ENCODE measurements around the gene NDUFV3. TPM values are rescaled to one million over a fixed set of nuclear protein-coding genes. Genes with fewer than 3 reads are reported as not detected.
A peak's percentile ranks its signal among the peaks of the same experiment; 100 is the strongest.

Gene NDUFV3
- total and polyA plus RNA-seq, 2 of the 13 experiments (the other 11 are each of a cell fraction or from before 2014, with no cell fraction given), result 14.2 to 29.6 TPM

DNA sequence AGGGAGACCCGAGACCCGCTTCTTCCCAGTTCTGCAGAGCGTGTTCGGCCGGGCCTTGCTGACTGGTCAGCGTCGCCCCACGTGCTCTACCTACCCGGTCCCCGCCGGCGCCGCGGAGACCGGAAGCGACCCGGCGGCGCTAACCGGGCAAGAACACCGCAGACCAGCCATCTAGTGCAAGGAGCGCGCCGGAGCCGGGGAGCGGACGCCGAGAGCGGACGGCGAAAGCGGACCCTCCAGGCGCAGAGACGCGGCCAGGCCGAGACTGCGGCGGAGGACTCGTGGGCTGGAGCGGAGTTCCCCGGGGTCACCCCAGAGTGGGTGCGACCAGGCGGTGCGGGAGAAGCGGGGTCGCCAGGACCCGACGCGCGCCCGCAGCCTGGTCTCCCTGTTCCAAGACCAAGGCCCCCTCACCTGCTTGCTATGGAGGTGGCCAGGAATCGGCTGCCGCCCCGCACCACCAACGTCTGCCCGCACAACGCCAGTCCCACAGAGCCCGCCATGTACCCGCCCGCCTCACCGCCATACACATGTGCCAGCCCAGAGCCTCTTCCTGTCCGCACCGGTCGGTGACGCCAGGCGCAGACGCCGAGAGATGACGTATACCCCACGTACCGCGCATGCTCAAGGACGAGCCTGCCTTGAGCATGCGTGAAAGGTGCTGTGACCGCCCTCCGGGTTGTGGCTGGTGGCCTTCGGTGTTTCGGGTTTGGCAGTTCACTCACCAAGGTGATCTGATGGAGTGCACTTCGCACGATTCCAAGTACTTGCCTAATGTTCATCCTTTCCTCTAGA is 13.9 kb upstream of the NDUFV3 start, which contains the start of gene WDR4 (continued):
- TF ChIP-seq, protein P1, sequence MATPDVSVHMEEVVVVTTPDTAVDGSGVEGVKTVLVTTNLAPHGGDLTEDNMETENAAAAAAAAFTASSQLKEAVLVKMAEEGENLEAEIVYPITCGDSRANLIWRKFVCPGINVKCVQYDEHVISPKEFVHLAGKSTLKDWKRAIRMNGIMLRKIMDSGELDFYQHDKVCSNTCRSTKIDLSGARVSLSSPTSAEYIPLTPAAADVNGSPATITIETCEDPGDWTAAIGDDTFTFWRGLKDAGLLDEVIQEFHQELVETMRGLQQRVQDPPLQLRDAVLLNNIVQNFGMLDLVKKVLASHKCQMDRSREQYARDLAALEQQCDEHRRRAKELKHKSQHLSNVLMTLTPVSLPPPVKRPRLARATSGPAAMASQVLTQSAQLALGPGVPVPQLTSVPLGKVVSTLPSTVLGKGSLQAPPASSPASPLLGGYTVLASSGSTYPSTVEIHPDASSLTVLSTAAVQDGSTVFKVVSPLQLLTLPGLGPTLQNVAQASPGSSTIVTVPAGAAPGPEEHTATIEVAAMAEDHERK (CRISPR knock-in tag; IDR thresholded peaks at IDR 0.05; ENCODE audit: low read depth), result peak; percentile 91
- peak; percentile 98 for TF ChIP-seq SIN3A (IDR thresholded peaks at IDR 0.05; ENCODE audit: borderline replicate concordance, low read depth, low read length)
- TF ChIP-seq, protein P2, sequence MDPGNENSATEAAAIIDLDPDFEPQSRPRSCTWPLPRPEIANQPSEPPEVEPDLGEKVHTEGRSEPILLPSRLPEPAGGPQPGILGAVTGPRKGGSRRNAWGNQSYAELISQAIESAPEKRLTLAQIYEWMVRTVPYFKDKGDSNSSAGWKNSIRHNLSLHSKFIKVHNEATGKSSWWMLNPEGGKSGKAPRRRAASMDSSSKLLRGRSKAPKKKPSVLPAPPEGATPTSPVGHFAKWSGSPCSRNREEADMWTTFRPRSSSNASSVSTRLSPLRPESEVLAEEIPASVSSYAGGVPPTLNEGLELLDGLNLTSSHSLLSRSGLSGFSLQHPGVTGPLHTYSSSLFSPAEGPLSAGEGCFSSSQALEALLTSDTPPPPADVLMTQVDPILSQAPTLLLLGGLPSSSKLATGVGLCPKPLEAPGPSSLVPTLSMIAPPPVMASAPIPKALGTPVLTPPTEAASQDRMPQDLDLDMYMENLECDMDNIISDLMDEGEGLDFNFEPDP (CRISPR knock-in tag; conservative IDR thresholded peaks at IDR 0.05), result no peak
- no peak for TF ChIP-seq MBD4 (IDR thresholded peaks at IDR 0.05; ENCODE audit: borderline replicate concordance, low read length)
- no peak for TF ChIP-seq ZFP36L1 (CRISPR knock-in tag; IDR thresholded peaks at IDR 0.05)
- TF ChIP-seq NPAS2 (CRISPR knock-in tag; IDR thresholded peaks at IDR 0.05; ENCODE audit: borderline replicate concordance), result no peak
- TF ChIP-seq, protein P3, sequence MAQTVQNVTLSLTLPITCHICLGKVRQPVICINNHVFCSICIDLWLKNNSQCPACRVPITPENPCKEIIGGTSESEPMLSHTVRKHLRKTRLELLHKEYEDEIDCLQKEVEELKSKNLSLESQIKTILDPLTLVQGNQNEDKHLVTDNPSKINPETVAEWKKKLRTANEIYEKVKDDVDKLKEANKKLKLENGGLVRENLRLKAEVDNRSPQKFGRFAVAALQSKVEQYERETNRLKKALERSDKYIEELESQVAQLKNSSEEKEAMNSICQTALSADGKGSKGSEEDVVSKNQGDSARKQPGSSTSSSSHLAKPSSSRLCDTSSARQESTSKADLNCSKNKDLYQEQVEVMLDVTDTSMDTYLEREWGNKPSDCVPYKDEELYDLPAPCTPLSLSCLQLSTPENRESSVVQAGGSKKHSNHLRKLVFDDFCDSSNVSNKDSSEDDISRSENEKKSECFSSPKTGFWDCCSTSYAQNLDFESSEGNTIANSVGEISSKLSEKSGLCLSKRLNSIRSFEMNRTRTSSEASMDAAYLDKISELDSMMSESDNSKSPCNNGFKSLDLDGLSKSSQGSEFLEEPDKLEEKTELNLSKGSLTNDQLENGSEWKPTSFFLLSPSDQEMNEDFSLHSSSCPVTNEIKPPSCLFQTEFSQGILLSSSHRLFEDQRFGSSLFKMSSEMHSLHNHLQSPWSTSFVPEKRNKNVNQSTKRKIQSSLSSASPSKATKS (CRISPR knock-in tag; IDR thresholded peaks at IDR 0.05), result 0 out of 2 replicates have a peak, but pooled peaks have one; percentile 45
- no peak for TF ChIP-seq ONECUT2 (CRISPR knock-in tag; IDR thresholded peaks at IDR 0.05)
- no peak for TF ChIP-seq ERF (CRISPR knock-in tag; IDR thresholded peaks at IDR 0.05)
- peak; percentile 81; the same call in 1 of the 2 replicates for TF ChIP-seq ARHGAP35 (CRISPR knock-in tag; IDR thresholded peaks at IDR 0.05; ENCODE audit: borderline replicate concordance)
- TF ChIP-seq, protein P4, sequence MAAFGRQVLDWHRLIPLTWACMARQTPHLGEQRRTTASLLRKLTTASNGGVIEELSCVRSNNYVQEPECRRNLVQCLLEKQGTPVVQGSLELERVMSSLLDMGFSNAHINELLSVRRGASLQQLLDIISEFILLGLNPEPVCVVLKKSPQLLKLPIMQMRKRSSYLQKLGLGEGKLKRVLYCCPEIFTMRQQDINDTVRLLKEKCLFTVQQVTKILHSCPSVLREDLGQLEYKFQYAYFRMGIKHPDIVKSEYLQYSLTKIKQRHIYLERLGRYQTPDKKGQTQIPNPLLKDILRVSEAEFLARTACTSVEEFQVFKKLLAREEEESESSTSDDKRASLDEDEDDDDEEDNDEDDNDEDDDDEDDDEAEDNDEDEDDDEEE (CRISPR knock-in tag; IDR thresholded peaks at IDR 0.05), result 0 out of 2 replicates have a peak, but pooled peaks have one; percentile 51
- TF ChIP-seq EP300 (IDR thresholded peaks at IDR 0.05; ENCODE audit: low read depth in 2 of 2, low read length in 2 of 2), result no peak
- no peak for TF ChIP-seq EP300 (CRISPR knock-in tag; IDR thresholded peaks at IDR 0.05; ENCODE audit: borderline replicate concordance)
- TF ChIP-seq ZBTB7A (CRISPR knock-in tag; IDR thresholded peaks at IDR 0.05), result no peak; the same call in 1 of the 2 replicates
- TF ChIP-seq, protein P5, sequence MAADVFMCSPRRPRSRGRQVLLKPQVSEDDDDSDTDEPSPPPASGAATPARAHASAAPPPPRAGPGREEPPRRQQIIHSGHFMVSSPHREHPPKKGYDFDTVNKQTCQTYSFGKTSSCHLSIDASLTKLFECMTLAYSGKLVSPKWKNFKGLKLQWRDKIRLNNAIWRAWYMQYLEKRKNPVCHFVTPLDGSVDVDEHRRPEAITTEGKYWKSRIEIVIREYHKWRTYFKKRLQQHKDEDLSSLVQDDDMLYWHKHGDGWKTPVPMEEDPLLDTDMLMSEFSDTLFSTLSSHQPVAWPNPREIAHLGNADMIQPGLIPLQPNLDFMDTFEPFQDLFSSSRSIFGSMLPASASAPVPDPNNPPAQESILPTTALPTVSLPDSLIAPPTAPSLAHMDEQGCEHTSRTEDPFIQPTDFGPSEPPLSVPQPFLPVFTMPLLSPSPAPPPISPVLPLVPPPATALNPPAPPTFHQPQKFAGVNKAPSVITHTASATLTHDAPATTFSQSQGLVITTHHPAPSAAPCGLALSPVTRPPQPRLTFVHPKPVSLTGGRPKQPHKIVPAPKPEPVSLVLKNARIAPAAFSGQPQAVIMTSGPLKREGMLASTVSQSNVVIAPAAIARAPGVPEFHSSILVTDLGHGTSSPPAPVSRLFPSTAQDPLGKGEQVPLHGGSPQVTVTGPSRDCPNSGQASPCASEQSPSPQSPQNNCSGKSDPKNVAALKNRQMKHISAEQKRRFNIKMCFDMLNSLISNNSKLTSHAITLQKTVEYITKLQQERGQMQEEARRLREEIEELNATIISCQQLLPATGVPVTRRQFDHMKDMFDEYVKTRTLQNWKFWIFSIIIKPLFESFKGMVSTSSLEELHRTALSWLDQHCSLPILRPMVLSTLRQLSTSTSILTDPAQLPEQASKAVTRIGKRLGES (CRISPR knock-in tag; IDR thresholded peaks at IDR 0.05; ENCODE audit: borderline replicate concordance), result peak; percentile 60; the same call in 1 of the 2 replicates
- TF ChIP-seq ZNF121 (CRISPR knock-in tag; IDR thresholded peaks at IDR 0.05), result no peak
- TF ChIP-seq ZNF34 (CRISPR knock-in tag; IDR thresholded peaks at IDR 0.05; ENCODE audit: borderline replicate concordance), result no peak
- no peak for TF ChIP-seq ZMYM3 (CRISPR knock-in tag; IDR thresholded peaks at IDR 0.05)
- TF ChIP-seq ZNF572 (CRISPR knock-in tag; IDR thresholded peaks at IDR 0.05), result no peak
- TF ChIP-seq GPN1 (CRISPR knock-in tag; IDR thresholded peaks at IDR 0.05; ENCODE audit: borderline replicate concordance), result no peak
